IMR-90 (cell line): ENCODE data around the gene MID1. TPM values are rescaled to one million over a fixed set of nuclear protein-coding genes. Genes with fewer than 3 reads are reported as not detected.
A peak's percentile ranks its signal among the peaks of the same experiment; 100 is the strongest.

Source experiments
- ATAC-seq: fragments of 200-7000 bp; cut with Tn5 transposase; 2 replicates; pipeline ENCODE4 v1.9.1; 2020; ENCODE audit warnings: low read depth, mild to moderate bottlenecking, moderate library complexity
- BruUV-seq: library from RNA; stranded (reverse); fragments of 400-500 nt; replicated peaks from 2 replicates; lab custom pipeline; 2021; lab: Mats Ljungman, UMichigan
- CTCF ChIA-PET: fragments of 300-600 bp; formaldehyde crosslinking; extraction: SDS; loops from one replicate; lab custom pipeline; 2021; ENCODE audit warnings: antibody characterized with exemption; lab: Yijun Ruan, JAX
- POLR2A ChIA-PET: fragments of 300-600 bp; sonication (Branson Sonifier 250); formaldehyde crosslinking; loops from one replicate; lab custom pipeline; 2022; ENCODE audit warnings: antibody characterized with exemption; ENCODE audit not compliant: unreplicated experiment; lab: Charles Lee
- DNase-seq: peaks from one replicate; pipeline ENCODE4 v3.0.0; 2013
- H2AFZ ChIP-seq: replicated peaks from 2 replicates; pipeline ENCODE3; 2013; ENCODE audit warnings: low read length, mild to moderate bottlenecking; ENCODE audit not compliant: poor library complexity
- H2AK5ac ChIP-seq: 2 replicates; pipeline ENCODE4 v1.6.1; 2013; ENCODE audit warnings: low read depth, low read length, inconsistent platforms
- H2AK9ac ChIP-seq: replicated peaks from 2 replicates; pipeline ENCODE3; 2013; ENCODE audit warnings: mild to moderate bottlenecking, low read depth, low read length, moderate library complexity; ENCODE audit not compliant: poor library complexity
- H2BK120ac ChIP-seq: 2 replicates; pipeline ENCODE4 v1.6.1; 2013; ENCODE audit warnings: low read depth, low read length, inconsistent platforms
- H2BK15ac ChIP-seq: 3 replicates; pipeline ENCODE4 v1.6.1; 2013; ENCODE audit warnings: low read depth, low read length, inconsistent platforms
- H2BK20ac ChIP-seq: 2 replicates; pipeline ENCODE4 v1.6.1; 2013; ENCODE audit warnings: low read depth, mild to moderate bottlenecking, inconsistent platforms, low read length, moderate library complexity
- H2BK5ac ChIP-seq: 2 replicates; pipeline ENCODE4 v1.6.1; 2013; ENCODE audit warnings: mild to moderate bottlenecking, low read depth, low read length, inconsistent platforms; ENCODE audit not compliant: poor library complexity, severe bottlenecking
- H3K14ac ChIP-seq: replicated peaks from 2 replicates; pipeline ENCODE4 v1.6.1; 2013; ENCODE audit warnings: low read depth, low read length, inconsistent platforms
- H3K18ac ChIP-seq: 2 replicates; pipeline ENCODE4 v1.6.1; 2013; ENCODE audit warnings: low read depth, low read length, control low read depth
- H3K23ac ChIP-seq: 2 replicates; pipeline ENCODE4 v1.6.1; 2013; ENCODE audit warnings: low read depth, low read length, inconsistent platforms
- H3K27ac ChIP-seq: 2 replicates; pipeline ENCODE4 v1.5.1; 2013; ENCODE audit warnings: mild to moderate bottlenecking, control low read depth, low read length; ENCODE audit not compliant: insufficient read depth
- H3K27me3 ChIP-seq: 2 replicates; pipeline ENCODE4 v1.6.1; 2013; ENCODE audit warnings: low read length; ENCODE audit not compliant: control insufficient read depth, insufficient read depth
- H3K36me3 ChIP-seq: 2 replicates; pipeline ENCODE4 v1.6.1; 2013; ENCODE audit warnings: low read length, mixed read lengths; ENCODE audit not compliant: control insufficient read depth, insufficient read depth
- H3K4ac ChIP-seq: 2 replicates; pipeline ENCODE4 v1.6.1; 2013; ENCODE audit warnings: low read depth, low read length, inconsistent platforms
- H3K4me1 ChIP-seq: 2 replicates; pipeline ENCODE4 v1.6.1; 2013; ENCODE audit warnings: low read length, mixed read lengths; ENCODE audit not compliant: control insufficient read depth, insufficient read depth
- H3K4me2 ChIP-seq: 2 replicates; pipeline ENCODE4 v1.6.1; 2013; ENCODE audit warnings: low read depth, mild to moderate bottlenecking, control low read depth, low read length, moderate library complexity
- H3K4me3 ChIP-seq: 2 replicates; pipeline ENCODE4 v1.5.1; 2013; ENCODE audit warnings: low read depth, mild to moderate bottlenecking, control low read depth, low read length, moderate library complexity; ENCODE audit not compliant: insufficient read depth
- H3K56ac ChIP-seq: 2 replicates; pipeline ENCODE4 v1.6.1; 2013; ENCODE audit warnings: low read length, inconsistent platforms; ENCODE audit not compliant: insufficient read depth; ENCODE audit errors: extremely low read depth
- H3K79me1 ChIP-seq, 2 experiments: 2 replicates each; pipeline ENCODE4 v1.6.1; 2013; ENCODE audit warnings: low read length in 2 of 2, inconsistent platforms in 1 of 2, low read depth in 1 of 2
- H3K9ac ChIP-seq: 2 replicates; pipeline ENCODE4 v1.6.1; 2013; ENCODE audit warnings: low read depth, low read length, control low read depth
- H3K9me1 ChIP-seq: 2 replicates; pipeline ENCODE4 v1.6.1; 2013; ENCODE audit warnings: low read length, inconsistent platforms; ENCODE audit not compliant: insufficient read depth
- H3K9me3 ChIP-seq: 2 replicates; pipeline ENCODE4 v1.6.1; 2013; ENCODE audit warnings: low read length; ENCODE audit not compliant: control insufficient read depth, insufficient read depth
- H4K20me1 ChIP-seq: 2 replicates; pipeline ENCODE4 v1.6.1; 2013; ENCODE audit warnings: low read length, inconsistent platforms; ENCODE audit not compliant: insufficient read depth
- H4K5ac ChIP-seq: 2 replicates; pipeline ENCODE4 v1.6.1; 2013; ENCODE audit warnings: mild to moderate bottlenecking, low read depth, low read length, control low read depth
- H4K8ac ChIP-seq, 2 experiments: 2 replicates each; pipeline ENCODE4 v1.6.1; 2013; ENCODE audit warnings: low read depth in 2 of 2, low read length in 2 of 2, control low read depth in 1 of 2, inconsistent platforms in 1 of 2
- H4K91ac ChIP-seq: 2 replicates; pipeline ENCODE4 v1.6.1; 2013; ENCODE audit warnings: low read depth, low read length, inconsistent platforms; ENCODE audit not compliant: insufficient read depth
- BHLHE40 ChIP-seq: fragments of 150-350 bp; IDR thresholded peaks from 2 replicates; pipeline ENCODE4 v1.6.1; 2016; ENCODE audit warnings: mild to moderate bottlenecking, low read depth, low read length
- CEBPB ChIP-seq: IDR thresholded peaks from 2 replicates; pipeline ENCODE4 v1.6.1; 2012; ENCODE audit warnings: low read depth, low read length, improper control_type of control experiment
- ELK1 ChIP-seq: fragments of 150-350 bp; IDR thresholded peaks from 2 replicates; pipeline ENCODE4 v1.6.1; 2016; ENCODE audit warnings: low read depth, mild to moderate bottlenecking, low read length, moderate library complexity, borderline replicate concordance
- MAFK ChIP-seq: IDR thresholded peaks from 2 replicates; pipeline ENCODE4 v1.6.1; 2012; ENCODE audit warnings: low read depth, low read length, improper control_type of control experiment
- MXI1 ChIP-seq: IDR thresholded peaks from 2 replicates; pipeline ENCODE4 v1.6.1; 2012; ENCODE audit warnings: low read depth, mild to moderate bottlenecking, low read length, moderate library complexity, borderline replicate concordance
- NFE2L2 ChIP-seq: fragments of 150-350 bp; IDR thresholded peaks from 2 replicates; pipeline ENCODE4 v1.6.1; 2016; ENCODE audit warnings: low read depth, mild to moderate bottlenecking, low read length
- POLR2A ChIP-seq: IDR thresholded peaks from 2 replicates; pipeline ENCODE4 v1.6.1; 2012; ENCODE audit warnings: mild to moderate bottlenecking, low read depth, low read length
- RAD21 ChIP-seq: IDR thresholded peaks from 2 replicates; pipeline ENCODE4 v1.6.1; 2012; ENCODE audit warnings: low read length, improper control_type of control experiment
- RCOR1 ChIP-seq: IDR thresholded peaks from 2 replicates; pipeline ENCODE4 v1.6.1; 2012; ENCODE audit warnings: mild to moderate bottlenecking, low read length, improper control_type of control experiment; ENCODE audit not compliant: insufficient replicate concordance
- WGBS, 2 experiments: methylation state at CpG; one replicate each; pipeline versions ENCODE4 v1.1.5 to v1.1.7; 2013; ENCODE audit warnings: missing lambda C conversion rate in 2 of 2; ENCODE audit not compliant: insufficient read length in 1 of 2; ENCODE audit errors: extremely low coverage in 2 of 2; 5-methylcytosine and 5-hydroxymethylcytosine counted together
- dilution Hi-C: fragments of 300-500 bp; cut with HindIII; formaldehyde crosslinking; loops from one replicate; pipeline ENCODE4 v1.14.3; 2018; ENCODE audit warnings: low sequenced_read_pairs; ENCODE audit not compliant: unreplicated experiment
- in situ Hi-C: fragments of 300-500 bp; cut with MboI; formaldehyde crosslinking; loops from 3 replicates; pipeline ENCODE4 v1.14.3; 2019; ENCODE audit warnings: low sequenced_read_pairs, inconsistent platforms, mixed read lengths
- intact Hi-C: fragments of 100-400 bp; cut with micrococcal nuclease; formaldehyde crosslinking; loops from 2 replicates; pipeline ENCODE4 v1.10.0; 2022
- polyA plus RNA-seq, 3 experiments: library from polyadenylated mRNA; depleted of rRNA; stranded (reverse); fragments of >200 nt; gene quantifications; 2 replicates each; pipeline ENCODE4 v1.2.3, GENCODE V29; 2012; ENCODE audit warnings: low replicate concordance in 1 of 3
- total RNA-seq: library from RNA; depleted of rRNA; stranded (reverse); fragments of >200 nt; gene quantifications from 2 replicates; pipeline ENCODE4 v1.2.3, GENCODE V29; 2012

MID1 gene
- total and polyA plus RNA-seq, 2 of the 4 experiments (the other 2 are of a cell fraction) = 37.2 to 106 TPM

GRCh38 chrX:10622197-10622596 is 1.8 kb upstream of the MID1 start:
- peaks cover 0 to 10% of the 10 kb centered on the region in 2 experiments; a peak in 1 of 4 replicates for H3K79me1 ChIP-seq
- no peaks in the 10 kb centered on the region for H3K9me3 ChIP-seq
- no peak overlapping the region; the same call in 1 of the 2 replicates for H2BK120ac ChIP-seq
- H2BK20ac ChIP-seq = 0 out of 2 replicates have a peak overlapping the region, but pooled peaks have one; percentile 36
- intact Hi-C loops = no loop called here
- no peak overlapping the region for H3K56ac ChIP-seq
- H3K23ac ChIP-seq = no peak overlapping the region
- 40 to 100% methylated on average over 1 to 3 of the region's 3 CpGs for WGBS, 2 experiments
- no peak overlapping the region for H3K4me3 ChIP-seq
- no peak overlapping the region for H2BK5ac ChIP-seq
- H4K91ac ChIP-seq = no peak overlapping the region
- 0 out of 2 replicates have a peak overlapping the region, but pooled peaks have one; percentile 42 for H3K18ac ChIP-seq
- BruUV-seq = no TSS peak
- H2AK5ac ChIP-seq = no peak overlapping the region; the same call in 1 of the 2 replicates
- no peak overlapping the region for H2AFZ ChIP-seq
- H2BK15ac ChIP-seq = no peak overlapping the region; the same call in 2 of the 3 replicates
- peak overlapping the region; percentile 62; the same call in 1 of the 2 replicates for H3K4ac ChIP-seq
- H3K14ac ChIP-seq = no peak overlapping the region
- H4K5ac ChIP-seq = no peak overlapping the region
- no peaks in the 10 kb centered on the region for H3K27me3 ChIP-seq
- no peaks in the 10 kb centered on the region for H4K20me1 ChIP-seq
- in situ Hi-C loops = no loop called here
- no peaks in the 10 kb centered on the region for H3K9me1 ChIP-seq
- no peaks in the 10 kb centered on the region for H3K36me3 ChIP-seq
- DNase-seq (peak; percentile 25), ATAC-seq (no peak)
- peaks cover 10% of the 10 kb centered on the region for H3K4me1 ChIP-seq
- peak overlapping the region in 1 of 2 experiments; percentile 9; a peak in 1 of 4 replicates for H4K8ac ChIP-seq
- H2AK9ac ChIP-seq = no peak overlapping the region
- H3K4me2 ChIP-seq = peak overlapping the region; percentile 37; the same call in 1 of the 2 replicates
- no peak overlapping the region for H3K9ac ChIP-seq
- TF ChIP-seq MAFK (no peak), POLR2A (no peak), CEBPB (no peak), NFE2L2 (no peak), MXI1 (no peak), RCOR1 (no peak), BHLHE40 (no peak), RAD21 (no peak), ELK1 (no peak)
- POLR2A ChIA-PET = no interaction called here
- H3K27ac ChIP-seq = no peak overlapping the region
- CTCF ChIA-PET = no interaction called here
- dilution Hi-C loops = no loop called here
